Measurements from ENCODE around the gene DNAJB5. TPM values are rescaled to one million over a fixed set of nuclear protein-coding genes. Genes with fewer than 3 reads are reported as not detected.

The DNAJB5 gene
- total and polyA plus RNA-seq, 9 of the 15 experiments (the other 6 are each of a cell fraction or from before 2014, with no cell fraction given), result 0.15 to 7.4 (median 3.7) TPM

- TF ChIP-seq JUN (IDR thresholded peaks at IDR 0.05; ENCODE audit: borderline replicate concordance, low read depth, low read length) (peak; percentile 81), JUN (CRISPR knock-in tag; IDR thresholded peaks at IDR 0.05; ENCODE audit: borderline replicate concordance) (no peak), GTF2A2 (tag; IDR thresholded peaks at IDR 0.05) (no peak), SMARCC2 (IDR thresholded peaks at IDR 0.05; ENCODE audit: low read depth) (no peak), ATF3 (IDR thresholded peaks at IDR 0.05) (peak; percentile 92), ATF3 (CRISPR knock-in tag; conservative IDR thresholded peaks at IDR 0.05) (no peak), ZNF232 (CRISPR knock-in tag; IDR thresholded peaks at IDR 0.05) (no peak), BHLHE40 (IDR thresholded peaks at IDR 0.05; ENCODE audit: low read length) (peak; percentile 88), TFAP4 (CRISPR knock-in tag; IDR thresholded peaks at IDR 0.05; ENCODE audit: borderline replicate concordance) (0 out of 2 replicates have a peak, but pooled peaks have one; percentile 22), LEF1 (IDR thresholded peaks at IDR 0.05) (peak; percentile 49; the same call in 1 of the 2 replicates), FOXM1 (IDR thresholded peaks at IDR 0.05; ENCODE audit: low read depth) (no peak), FOXM1 (CRISPR knock-in tag; IDR thresholded peaks at IDR 0.05; ENCODE audit: low read depth) (no peak), CBFA2T3 (IDR thresholded peaks at IDR 0.05) (peak; percentile 7; the same call in 1 of the 2 replicates), NONO (IDR thresholded peaks at IDR 0.05; ENCODE audit: low read depth in 2 of 2, low read length in 1 of 2) (no peak), HES1 (IDR thresholded peaks at IDR 0.05; ENCODE audit: low read depth) (no peak), EGR1 (conservative IDR thresholded peaks at IDR 0.05) (peak; percentile 41), NR3C1 (CRISPR knock-in tag; IDR thresholded peaks at IDR 0.05) (no peak), SAFB2 (IDR thresholded peaks at IDR 0.05; ENCODE audit: borderline replicate concordance, low read depth, low read length, severe bottlenecking) (no peak), ATF2 (CRISPR knock-in tag; IDR thresholded peaks at IDR 0.05) (no peak), CBX1 (IDR thresholded peaks at IDR 0.05; ENCODE audit: low read depth) (no peak), TRIM24 (IDR thresholded peaks at IDR 0.05) (0 out of 4 replicates have a peak, but pooled peaks of 1 of the 2 experiments have one; percentile 16), PYGO2 (tag; IDR thresholded peaks at IDR 0.05) (no peak), PRPF4 (IDR thresholded peaks at IDR 0.05; ENCODE audit: insufficient read depth, low read depth, low read length, poor library complexity, severe bottlenecking) (no peak), TFE3 (CRISPR knock-in tag; IDR thresholded peaks at IDR 0.05) (no peak), EP300 (IDR thresholded peaks at IDR 0.05; ENCODE audit: low read length) (peak; percentile 49; the same call in 1 of the 2 replicates), GATAD2A (IDR thresholded peaks at IDR 0.05) (no peak)
Observed at GRCh38 chr9:34992376-34992951, 2.9 kb downstream of the DNAJB5 start (continued).
